Embryonic facial prominence (tissue), 1 donor: ENCODE data around the gene MAML2.
"Not testable (repeated sequence)": the region's sequence is repeated elsewhere in the genome, so short reads cannot be mapped to it uniquely, and the experiment has no call there.

Experiments used
- DNase-seq: peaks from one replicate; pipeline ENCODE4 v3.0.0-alpha.2; 2016; ENCODE audit errors: extremely low spot score

The MAML2 gene

DNA sequence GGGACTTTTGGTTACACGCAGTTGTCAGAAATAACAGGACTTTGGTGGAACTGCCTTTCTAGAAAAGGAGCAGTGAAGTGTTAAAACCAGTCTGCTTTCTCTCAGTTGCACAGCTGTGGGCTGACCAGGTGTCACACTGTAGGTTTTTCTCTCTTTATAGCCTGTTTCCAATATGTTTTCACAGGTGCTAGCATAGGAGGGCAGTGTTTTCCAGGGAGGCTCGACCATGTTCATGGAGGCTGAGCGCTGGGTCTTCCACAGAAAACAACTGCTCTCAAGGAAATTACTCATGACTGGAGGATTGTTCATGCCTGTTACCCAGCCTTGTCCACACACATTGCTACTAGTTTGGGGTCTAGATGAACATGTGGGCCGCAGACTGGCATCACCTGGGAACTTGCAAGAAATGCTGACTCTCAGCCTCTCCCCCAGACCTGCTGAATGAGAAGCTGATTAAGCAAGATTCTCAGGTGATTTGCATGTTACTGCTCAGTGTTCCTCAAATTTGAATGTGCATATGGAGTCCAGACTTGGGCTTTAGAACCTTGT is 157.7 kb downstream of the MAML2 start:
- no peak for DNase-seq

DNA sequence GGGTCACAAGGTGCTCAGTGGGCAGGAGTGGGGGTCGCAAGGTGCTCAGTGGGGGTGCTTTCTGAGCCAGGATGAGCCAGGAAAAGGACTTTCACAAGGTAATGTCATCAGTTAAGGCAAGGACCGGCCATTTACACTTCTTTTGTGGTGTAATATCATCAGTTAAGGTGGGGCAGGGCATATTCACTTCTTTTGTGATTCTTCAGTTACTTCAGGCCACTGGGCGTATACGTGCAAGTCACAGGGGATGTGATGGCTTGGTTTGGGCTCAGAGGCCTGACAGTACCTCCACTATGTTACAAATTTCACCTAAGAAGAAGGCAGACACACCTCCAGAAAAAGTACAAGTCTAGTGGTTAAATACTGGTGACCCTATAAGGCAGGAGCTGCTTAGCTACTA is 162.1 kb downstream of the MAML2 start:
- DNase-seq: not testable (repeated sequence)

DNA sequence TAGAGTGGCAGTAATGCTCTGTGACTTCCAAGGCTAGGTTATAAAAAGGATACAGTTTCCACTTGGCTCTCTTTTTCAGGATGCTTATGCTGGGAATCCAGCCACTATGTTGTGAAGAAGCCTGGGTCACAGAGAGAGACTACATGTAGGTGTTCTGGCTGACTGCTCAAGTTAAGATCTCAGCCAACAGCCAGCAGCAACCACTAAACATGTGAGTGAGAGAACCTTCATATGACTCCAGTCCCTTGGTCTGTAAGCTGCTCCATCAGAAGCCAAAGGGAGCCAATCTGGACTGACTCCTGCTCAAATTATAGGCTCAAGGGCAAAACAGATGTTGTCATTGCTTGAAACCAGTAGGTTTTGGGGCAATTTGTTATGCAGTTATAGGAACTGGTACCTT is 162.7 kb downstream of the MAML2 start:
- no peak for DNase-seq

DNA sequence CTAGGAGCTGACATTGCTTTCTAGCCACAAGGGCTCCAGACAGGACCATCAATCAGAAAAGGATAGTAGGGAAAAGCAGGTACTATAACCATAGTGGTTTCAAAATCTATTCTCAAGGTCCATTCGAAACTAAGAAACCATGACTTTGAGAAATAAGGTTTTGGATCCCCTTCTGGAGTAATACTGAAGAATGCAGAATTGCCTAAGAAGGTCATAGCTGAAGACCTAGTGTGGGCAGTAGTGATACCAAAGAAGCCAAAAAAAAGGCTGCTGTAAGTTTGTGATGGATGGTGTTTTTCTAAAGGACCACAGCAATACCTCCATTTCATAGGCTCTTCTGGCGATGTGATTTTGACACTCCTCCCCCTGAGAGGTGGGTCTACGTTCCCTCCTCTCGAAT is 163.1 kb downstream of the MAML2 start:
- DNase-seq: no peak

DNA sequence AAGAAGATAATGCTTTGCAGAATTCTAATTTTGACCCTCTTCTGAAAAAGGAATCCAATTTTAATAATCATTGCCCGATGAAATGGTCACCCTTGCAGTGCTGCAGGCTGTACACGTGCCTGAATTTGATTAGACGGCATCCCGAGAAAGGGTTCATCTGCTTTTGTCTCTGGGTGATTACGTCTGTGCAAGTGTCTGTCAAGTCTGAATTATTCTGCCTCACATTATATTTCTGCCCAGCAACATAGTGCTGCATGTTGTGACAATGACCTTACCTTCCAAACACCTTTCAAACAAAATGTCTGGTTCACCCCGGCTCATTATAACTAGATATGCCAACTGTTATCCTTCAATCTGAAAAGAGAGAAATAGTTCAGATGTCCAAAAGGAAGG is 164.1 kb downstream of the MAML2 start:
- DNase-seq: no peak

DNA sequence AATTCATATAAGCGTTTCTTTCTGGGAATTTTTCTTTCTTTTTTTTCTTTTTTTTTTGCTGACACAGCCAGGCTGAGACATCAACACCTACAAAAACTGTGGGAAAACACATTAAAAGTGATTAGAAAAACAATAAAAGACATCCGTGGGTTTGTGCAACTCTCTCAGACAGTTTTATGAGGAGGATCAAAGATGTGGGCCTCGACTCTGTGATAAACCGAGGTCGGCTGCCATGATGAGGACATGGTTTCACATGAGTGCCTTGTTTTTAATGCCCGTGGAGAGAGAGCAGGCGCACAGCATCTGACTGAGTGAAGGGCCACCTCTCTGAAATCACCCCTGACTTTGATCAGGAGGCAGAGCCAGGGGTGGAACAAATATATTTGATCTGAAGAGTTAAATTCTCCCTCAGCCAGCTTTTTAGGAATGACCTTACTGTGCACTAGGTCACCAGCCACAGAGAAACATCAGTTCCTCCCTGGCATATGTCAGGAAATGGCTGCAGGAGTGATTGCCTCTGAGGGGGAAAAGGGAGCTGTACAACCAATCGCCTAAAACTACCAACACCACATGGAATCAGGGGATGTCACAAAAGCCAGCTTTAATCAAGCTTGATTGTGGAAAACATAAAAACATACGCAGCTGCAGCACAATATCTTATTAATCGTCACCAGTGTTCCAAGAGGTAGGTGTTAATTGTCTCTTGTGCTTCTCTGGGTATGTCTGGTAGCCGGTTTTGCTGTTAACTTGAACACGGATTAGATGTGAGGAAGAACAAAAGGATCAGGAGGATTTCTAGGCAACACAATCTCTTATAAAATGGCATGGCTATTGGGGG is 164.7 kb downstream of the MAML2 start:
- no peak for DNase-seq

DNA sequence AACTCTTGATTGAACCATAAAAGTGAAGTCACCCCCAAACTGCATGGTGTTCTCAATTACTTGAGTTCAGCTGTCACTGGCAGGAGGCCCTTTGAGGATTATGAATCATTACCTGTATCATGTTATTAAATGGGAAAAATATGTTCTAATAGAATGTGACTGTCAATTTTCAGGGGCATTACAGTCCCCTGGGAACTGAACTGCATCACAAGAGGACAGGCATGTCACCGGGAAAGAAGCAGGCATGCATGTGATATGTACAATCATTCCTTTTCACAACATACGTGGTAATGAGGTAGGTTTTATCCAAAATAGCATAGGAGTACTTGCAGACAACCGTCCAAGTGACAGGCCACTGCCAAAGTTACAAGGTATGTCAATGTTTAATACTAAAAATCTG is 165.8 kb downstream of the MAML2 start:
- no peak for DNase-seq

DNA sequence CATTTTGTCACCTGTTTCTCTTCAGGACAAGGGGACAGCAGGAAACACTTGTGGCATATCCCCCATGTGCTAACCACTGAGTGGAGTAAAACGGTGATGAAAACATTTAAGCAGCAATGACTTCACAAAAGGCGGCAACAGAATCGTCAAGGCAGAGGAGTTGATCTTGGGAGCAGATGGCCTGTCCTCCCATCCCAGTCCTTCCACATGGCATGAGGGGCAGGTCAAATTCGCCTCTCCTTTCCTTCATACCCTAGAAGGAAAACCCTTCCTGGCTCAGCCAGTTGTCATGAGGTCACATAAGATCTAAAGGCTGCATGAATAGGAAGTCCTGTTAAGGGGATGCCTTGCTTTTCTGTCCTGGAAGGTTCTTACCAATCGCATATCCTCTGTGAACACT is 169.1 kb downstream of the MAML2 start:
- no peak for DNase-seq

DNA sequence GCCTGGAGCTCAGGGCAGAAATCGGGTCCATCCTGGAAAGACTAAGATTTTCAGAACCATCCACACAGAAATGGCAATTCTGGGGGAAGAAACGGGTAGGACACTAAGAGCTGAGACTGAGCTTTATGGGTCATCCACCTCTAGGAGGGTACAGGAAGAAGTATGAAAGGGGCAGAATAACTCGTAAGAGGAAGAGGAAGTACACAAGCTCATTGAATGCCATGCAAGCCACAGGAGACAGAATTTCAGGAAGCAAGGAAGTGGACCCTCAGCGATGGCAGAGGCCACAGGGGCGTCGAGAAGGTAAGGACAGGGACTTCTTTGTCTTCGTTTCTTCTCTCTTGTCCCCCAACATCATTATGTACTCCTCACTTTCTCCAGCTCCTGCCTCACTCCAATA is 169.6 kb downstream of the MAML2 start:
- DNase-seq: no peak

DNA sequence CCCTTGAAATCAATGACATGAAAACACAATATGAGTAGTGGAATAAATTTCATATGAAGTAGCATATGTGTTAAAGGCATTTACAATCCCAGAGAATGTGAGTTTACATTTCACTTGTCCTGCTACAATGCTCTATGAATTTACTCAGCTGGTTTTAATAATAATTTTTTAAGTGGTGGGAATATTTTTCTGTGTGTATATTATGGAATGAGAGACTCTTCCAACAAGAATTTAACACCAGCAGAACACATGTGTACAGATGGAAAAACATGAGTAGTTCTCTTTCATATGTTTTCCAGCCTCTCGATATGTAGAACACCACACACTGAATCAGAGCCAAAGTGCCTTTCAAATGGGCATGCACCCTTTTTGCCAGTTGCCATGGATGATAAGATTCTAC is 170.4 kb downstream of the MAML2 start:
- peak; percentile 37 for DNase-seq

DNA sequence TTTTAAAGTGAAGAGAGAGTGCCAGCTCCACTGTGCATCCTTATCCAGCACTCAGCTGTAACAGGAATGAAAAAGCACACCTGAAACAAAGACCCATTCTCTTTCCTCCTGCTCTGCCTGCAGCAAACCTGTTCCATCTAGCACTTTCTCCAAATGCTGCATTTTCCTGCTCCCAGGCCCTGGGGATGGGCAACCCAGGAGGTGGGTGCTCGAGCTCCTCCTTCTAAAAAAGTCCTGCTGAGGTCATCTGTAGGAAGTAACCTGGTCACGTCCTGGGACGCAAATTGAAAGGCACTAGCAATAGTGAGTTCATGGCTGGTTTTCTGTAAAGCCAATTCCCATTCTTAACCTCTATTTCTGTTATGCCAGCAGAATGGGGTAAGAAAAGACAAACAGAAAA is 173.7 kb downstream of the MAML2 start:
- DNase-seq: no peak

DNA sequence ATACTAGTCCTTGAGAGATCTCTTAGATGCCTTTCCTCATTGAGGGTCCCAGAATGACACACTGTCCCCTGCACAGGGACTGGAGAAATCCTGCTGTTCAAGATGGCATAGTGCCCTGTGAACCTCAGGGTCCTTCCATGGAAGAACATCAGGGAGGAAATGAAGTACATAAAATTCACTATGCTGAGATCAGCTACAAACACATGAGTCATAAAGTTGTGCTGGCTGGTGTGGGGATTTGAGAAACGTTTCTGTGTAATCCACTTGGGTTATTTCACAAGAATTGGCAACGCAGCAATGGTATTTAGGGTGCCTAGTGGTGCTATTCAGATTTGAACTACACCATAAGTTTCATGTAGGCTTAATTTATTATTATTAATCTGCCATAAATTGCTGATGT is 174.4 kb downstream of the MAML2 start:
- no peak for DNase-seq

DNA sequence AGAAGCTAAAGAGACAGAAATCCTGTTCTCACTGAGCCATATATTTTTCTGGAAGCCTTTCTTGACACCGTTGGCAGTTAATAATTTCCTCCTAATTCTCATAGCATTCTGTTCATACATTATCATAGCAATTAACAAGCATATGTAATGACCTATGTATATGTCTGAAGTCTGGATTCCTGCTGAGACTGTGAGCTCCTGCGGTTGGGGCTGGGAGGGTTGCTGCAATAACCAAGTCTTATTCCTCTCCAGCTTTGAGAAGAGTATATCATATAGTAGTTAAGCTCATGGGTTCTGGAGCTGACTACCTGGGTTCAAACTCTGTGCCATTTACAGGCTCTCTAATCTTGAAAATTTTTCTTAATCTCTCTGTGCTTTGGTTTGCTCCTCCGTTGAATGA is 175.2 kb downstream of the MAML2 start:
- no peak for DNase-seq

DNA sequence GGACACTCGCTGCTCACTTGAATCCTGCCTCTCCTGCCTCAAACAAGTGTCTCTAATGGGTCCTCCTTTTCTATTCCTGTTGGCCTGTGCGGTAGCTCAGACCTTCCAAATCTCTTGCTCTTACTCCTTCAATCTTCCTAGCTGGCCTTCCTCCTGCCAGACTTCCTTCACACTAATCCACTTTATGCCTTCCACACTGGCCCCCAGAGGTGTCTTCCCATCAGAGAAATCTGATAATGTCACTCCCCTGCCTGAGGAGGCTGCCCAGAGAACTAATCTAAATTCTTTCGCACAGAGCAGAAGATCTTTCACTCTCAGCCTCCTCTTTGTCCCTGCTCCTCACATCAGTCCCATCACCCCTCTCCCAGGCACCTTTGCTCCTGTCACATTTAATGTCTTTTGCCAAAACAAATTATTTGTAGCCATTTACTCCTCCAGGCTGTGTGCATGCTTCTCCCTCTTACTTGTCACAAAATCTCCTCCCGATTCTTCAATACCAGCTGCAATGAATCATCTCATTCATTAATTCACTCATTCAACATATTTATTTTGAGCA is 175.7 kb downstream of the MAML2 start:
- DNase-seq: no peak

DNA sequence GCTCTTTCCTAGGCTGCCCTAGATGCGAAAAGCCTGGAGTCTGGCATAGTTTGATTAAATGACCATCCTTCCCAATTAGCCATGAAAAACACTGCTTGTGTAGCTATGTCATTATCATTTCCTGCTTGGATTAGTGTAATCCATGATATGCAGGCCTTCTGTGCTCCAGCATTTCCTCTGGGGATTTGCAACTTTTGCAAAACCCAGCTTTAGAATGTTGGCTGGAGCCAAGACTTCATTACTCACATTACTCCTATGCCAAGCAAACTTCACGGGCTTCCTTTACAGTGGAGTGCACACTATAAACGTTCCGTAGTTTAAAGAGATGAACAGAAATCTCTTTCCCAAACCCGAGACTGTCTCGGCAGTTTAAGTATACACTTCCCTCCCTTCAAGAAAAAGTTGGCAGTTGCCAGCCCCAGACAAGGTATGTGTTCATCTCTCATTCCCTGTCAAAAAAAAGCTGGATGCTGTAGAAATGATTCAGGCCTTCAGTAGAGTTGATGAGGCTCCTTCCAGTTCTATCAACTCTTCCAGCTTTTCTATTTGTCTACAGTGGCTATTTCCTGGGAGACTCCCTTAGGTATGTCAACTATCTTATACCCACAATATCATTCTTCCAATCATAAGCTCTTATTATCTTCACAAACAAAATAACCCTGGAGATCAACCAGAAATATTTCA is 180.0 kb downstream of the MAML2 start:
- no peak for DNase-seq

DNA sequence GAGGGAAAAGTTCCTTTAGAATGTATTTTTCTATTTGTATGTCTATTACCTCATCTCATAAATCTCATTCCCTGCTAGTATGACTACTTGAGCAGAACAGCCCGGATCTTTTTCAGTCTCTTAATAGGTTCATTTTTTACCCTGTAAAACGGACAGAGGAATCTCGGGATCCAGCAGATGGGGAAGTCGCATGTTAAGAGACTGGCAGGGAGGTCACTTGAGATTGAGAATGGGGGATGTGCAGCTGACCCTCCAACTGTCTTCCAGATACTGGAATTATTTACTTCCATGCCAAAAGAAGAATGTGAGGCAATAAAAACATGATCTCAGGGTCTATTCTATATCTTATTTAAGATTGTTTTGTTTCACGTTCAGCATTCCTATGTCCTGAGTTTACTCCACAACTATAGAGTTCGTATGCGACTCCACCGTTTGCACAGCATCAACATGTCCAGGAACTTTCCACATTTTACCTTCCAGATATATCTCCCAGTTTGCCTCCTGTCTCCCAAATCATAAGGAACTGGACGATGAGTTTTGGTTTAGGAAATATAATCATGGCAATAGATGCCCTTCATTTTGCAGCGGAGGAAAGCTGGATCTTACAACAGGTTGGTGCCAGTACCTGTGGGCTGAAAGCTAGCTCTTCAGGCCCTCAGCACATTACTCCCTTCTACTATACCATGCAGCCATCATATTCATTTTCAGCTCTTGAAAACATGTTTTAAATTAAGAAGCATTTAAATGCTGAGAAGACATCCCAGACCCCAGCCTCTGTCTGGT is 181.5 kb downstream of the MAML2 start:
- no peak for DNase-seq

DNA sequence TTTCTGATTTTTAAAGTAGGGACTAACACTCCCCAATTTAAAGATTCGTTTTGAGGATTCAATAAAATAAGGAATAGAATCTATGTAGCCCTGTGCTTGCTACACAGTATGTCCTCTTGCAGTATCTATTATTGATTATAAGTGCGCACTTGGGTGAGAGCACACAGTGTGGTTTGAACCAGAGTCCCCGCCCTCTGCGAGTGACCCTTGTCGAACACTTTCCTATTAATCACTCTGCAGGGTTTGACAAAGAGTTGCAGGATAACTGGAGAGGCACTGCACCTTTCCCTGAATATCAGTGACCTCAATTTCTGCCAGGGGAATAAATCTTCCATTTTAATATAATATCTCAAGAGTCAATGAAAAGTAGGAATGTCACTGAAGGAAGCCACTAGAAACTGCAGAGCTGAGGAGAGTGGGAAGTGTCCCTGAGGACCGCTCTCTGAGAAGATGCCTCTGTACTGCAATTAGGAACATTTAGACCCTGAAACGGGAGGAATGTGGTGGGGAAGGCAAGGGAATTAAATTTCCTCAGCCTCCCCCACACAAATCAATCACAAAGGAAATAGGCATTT is 182.2 kb downstream of the MAML2 start:
- no peak for DNase-seq

DNA sequence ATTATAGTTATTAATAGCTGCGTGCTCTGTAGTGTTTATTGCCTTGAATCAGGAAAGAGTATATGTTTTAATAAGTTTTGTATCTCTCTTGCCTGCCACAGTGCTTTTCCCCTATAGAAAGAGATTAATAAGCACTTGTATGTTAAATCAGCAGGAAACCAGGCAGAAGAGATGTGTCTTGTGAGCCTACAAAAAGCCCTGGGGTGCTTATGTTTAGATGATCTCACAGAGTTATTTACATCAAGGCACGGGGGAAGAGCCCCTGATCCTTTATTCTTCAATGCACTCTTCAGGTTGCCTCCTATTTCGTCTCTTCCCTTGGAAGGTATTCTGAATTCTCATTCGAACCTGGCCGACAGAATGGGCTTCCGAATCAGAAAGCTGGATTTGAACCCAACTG is 183.0 kb downstream of the MAML2 start:
- DNase-seq: no peak

DNA sequence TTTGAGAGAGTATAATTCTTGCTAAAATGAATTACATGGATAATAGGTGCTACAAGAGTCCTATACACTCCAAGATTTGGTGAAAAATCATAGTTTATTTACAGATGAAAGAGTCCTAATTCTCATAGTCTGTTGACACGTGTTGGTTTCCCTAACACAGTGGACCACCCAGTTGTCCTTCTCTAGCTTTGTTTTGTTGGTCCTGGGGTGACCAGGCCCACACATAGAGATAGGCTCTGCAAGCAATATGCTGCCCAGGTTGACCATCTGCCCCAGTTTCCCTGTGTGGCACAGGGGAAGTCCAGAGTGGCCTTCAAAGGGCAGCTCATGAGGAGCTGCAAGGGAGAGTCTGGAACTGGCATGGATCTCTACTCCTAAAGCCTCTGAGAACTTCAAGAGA is 184.9 kb downstream of the MAML2 start:
- no peak for DNase-seq

DNA sequence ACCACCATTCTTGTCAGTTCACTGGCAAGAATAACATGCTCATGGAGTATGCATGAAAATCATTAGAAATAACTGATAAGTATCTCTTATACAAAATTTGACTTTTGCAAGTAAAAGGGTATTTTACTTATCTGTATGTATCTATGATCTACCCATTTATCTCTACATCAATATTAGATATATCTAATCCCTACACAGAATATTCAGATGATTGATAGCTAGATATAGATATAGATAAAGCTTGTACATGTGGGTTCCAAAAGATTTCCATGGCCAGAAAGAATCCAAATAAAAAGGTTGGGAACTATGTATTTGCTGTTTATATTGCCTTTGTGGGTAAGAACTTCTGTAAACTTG is 185.5 kb downstream of the MAML2 start:
- no peak for DNase-seq

DNA sequence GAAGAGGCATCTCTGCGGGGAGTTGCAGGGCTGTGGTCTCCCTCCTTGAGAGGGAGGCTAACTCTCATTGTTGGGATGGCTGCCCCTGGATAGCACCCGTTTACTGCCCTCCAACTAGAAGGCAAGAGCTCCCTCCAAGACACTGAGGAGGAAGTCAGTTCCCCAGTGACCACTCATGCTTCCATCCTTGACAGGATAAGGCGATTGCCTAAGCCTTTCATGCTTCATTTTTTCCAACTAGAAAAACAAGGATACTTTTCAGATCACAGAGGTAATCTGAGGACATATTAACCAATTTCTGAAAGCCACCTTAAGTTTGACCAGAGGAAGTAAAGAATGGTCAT is 186.6 kb downstream of the MAML2 start:
- DNase-seq: no peak
